HG03378 (cell line): ENCODE measurements around the gene KLHDC4.
"Not testable (repeated sequence)": the region's sequence is repeated elsewhere in the genome, so short reads cannot be mapped to it uniquely, and the experiment has no call there.

ENCODE experiments used
- ATAC-seq: cut with Tn5 transposase; IDR thresholded peaks from one replicate; pipeline ENCODE4 v1.9.1; 2021; ENCODE audit warnings: mild to moderate bottlenecking, moderate library complexity; ENCODE audit not compliant: unreplicated experiment

Gene KLHDC4

GRCh38 chr16:87765776-87766484 lies at the start of gene KLHDC4:
Gene KLHDC4, minus strand, starts transcription at chr16:87765986. Its CDS starts 96 bp downstream, at chr16:87765890.
- ATAC-seq: no peak

- ATAC-seq: no peak
Observed at GRCh38 chr16:87815567-87815966, 49.8 kb upstream of the KLHDC4 start.

GRCh38 chr16:87812200-87812656 lies 46.4 kb upstream of the KLHDC4 start:
- ATAC-seq: no peak

GRCh38 chr16:87811454-87811853 lies 45.7 kb upstream of the KLHDC4 start:
- ATAC-seq: not testable (repeated sequence)

GRCh38 chr16:87809150-87809902 lies 43.5 kb upstream of the KLHDC4 start:
- peak; percentile 57 for ATAC-seq

GRCh38 chr16:87808108-87808507 lies 42.3 kb upstream of the KLHDC4 start:
- ATAC-seq: no peak

- no peak for ATAC-seq
Observed at GRCh38 chr16:87806641-87807546, 41.1 kb upstream of the KLHDC4 start.

- ATAC-seq: no peak
Observed at GRCh38 chr16:87806261-87806640, 40.5 kb upstream of the KLHDC4 start.

GRCh38 chr16:87803385-87803784 lies 37.6 kb upstream of the KLHDC4 start:
- ATAC-seq: no peak

GRCh38 chr16:87802670-87803069 lies 36.9 kb upstream of the KLHDC4 start:
- ATAC-seq: no peak

- no peak for ATAC-seq
Observed at GRCh38 chr16:87801679-87802259, 36.0 kb upstream of the KLHDC4 start.

GRCh38 chr16:87800497-87800896 lies 34.7 kb upstream of the KLHDC4 start:
- ATAC-seq: no peak

- ATAC-seq: no peak
Observed at GRCh38 chr16:87795336-87795735, 29.6 kb upstream of the KLHDC4 start.

GRCh38 chr16:87794485-87795078 lies 28.8 kb upstream of the KLHDC4 start:
- ATAC-seq: no peak

GRCh38 chr16:87792205-87792565 lies 26.4 kb upstream of the KLHDC4 start:
- no peak for ATAC-seq

GRCh38 chr16:87791295-87792204 lies 25.8 kb upstream of the KLHDC4 start:
- no peak for ATAC-seq

- no peak for ATAC-seq
Observed at GRCh38 chr16:87790292-87791100, 24.7 kb upstream of the KLHDC4 start.

- ATAC-seq: no peak
Observed at GRCh38 chr16:87789437-87790291, 23.9 kb upstream of the KLHDC4 start.
